BJ (cell line): ENCODE measurements around the gene CPEB1. TPM values are rescaled to one million over a fixed set of nuclear protein-coding genes. Genes with fewer than 3 reads are reported as not detected.

ENCODE experiments used
- CTCF ChIA-PET: fragments of 350-600 bp; formaldehyde crosslinking; extraction: SDS; loops from one replicate; lab custom pipeline; 2021; ENCODE audit warnings: antibody characterized with exemption, inconsistent platforms; lab: Yijun Ruan, JAX
- POLR2A ChIA-PET: fragments of 300-600 bp; sonication (Branson Sonifier 250); formaldehyde crosslinking; extraction: SDS; loops from one replicate; lab custom pipeline; 2021; ENCODE audit warnings: antibody characterized with exemption; lab: Charles Lee
- DNase-seq: peaks from one replicate; pipeline ENCODE4 v3.0.0-alpha.2; 2011; ENCODE audit warnings: low read depth
- H3K27me3 ChIP-seq: 2 replicates; pipeline ENCODE4 v1.6.0; 2011; ENCODE audit warnings: low read length; ENCODE audit not compliant: control insufficient read depth, insufficient read depth
- H3K36me3 ChIP-seq: 2 replicates; pipeline ENCODE4 v1.5.1; 2011; ENCODE audit warnings: low read length; ENCODE audit not compliant: control insufficient read depth, insufficient read depth
- H3K4me3 ChIP-seq: 2 replicates; pipeline ENCODE4 v1.5.1; 2011; ENCODE audit warnings: low read depth, mild to moderate bottlenecking, control low read depth, low read length
- polyA plus RNA-seq: library from polyadenylated mRNA; depleted of rRNA; stranded (reverse); fragments of >200 nt; gene quantifications from 2 replicates; pipeline ENCODE4 v1.2.3, GENCODE V29; 2011
- TF ChIP-seq, protein P1 (sequence below): IDR thresholded peaks from 2 replicates; pipeline ENCODE4 v1.5.1; 2011; ENCODE audit warnings: low read depth, mild to moderate bottlenecking, control low read depth, inconsistent platforms, low read length, moderate library complexity; ENCODE audit not compliant: insufficient read depth

Gene CPEB1
- polyA plus RNA-seq, 1 experiment, result 4.1 TPM

DNA sequence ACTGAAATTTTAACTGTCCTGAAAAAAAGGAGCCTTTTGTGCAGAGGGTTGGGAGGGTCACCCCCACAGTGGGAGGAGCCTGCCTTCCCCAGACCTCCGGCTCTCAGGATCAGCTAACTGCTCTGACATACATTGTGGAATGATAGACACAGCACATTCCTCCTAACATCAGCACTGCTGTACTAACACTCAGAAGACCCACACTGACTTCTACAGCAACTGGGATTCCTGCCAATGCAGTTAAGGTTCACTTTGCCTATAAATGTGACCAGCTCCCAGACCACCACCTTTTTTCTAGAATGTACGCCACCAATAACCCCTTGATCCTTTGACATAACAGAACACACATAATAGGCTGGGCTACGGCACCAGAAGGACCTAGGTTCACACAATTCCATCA lies 3.2 kb downstream of the CPEB1 start:
- TF ChIP-seq, protein P1, sequence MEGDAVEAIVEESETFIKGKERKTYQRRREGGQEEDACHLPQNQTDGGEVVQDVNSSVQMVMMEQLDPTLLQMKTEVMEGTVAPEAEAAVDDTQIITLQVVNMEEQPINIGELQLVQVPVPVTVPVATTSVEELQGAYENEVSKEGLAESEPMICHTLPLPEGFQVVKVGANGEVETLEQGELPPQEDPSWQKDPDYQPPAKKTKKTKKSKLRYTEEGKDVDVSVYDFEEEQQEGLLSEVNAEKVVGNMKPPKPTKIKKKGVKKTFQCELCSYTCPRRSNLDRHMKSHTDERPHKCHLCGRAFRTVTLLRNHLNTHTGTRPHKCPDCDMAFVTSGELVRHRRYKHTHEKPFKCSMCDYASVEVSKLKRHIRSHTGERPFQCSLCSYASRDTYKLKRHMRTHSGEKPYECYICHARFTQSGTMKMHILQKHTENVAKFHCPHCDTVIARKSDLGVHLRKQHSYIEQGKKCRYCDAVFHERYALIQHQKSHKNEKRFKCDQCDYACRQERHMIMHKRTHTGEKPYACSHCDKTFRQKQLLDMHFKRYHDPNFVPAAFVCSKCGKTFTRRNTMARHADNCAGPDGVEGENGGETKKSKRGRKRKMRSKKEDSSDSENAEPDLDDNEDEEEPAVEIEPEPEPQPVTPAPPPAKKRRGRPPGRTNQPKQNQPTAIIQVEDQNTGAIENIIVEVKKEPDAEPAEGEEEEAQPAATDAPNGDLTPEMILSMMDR, result no peak
- CTCF ChIA-PET, result interaction anchor here (0.6 to 0.7 kb wide), 2 partner anchors 36 to 67 kb away, joined by 3 to 4 read pairs; no protein-coding TSS in a partner anchor
- H3K27me3 ChIP-seq, result peaks cover 14% of the 10 kb centered on the region
- no peaks in the 10 kb centered on the region for H3K36me3 ChIP-seq
- no peak overlapping the region for H3K4me3 ChIP-seq
- POLR2A ChIA-PET, result no interaction called here
- no peak for DNase-seq

DNA sequence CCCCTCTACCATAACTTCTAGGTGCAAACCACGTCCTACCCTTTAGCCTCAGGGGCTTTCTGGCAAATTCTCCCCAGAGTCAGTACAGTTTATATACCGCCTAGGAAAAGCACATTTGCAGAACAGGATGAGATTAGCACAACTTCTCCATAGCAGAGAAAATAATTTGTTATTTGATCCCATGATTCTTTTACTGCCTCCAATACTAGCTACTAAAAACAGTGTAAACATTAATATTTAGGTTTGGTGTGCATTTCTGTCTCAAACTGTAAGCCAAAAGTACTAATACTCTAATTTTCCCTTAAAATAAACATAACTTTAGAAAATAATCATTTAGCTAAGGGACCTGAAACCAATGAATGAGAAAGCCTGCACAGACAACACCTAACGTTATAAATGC lies 4.5 kb downstream of the CPEB1 start:
- POLR2A ChIA-PET, result no interaction called here
- CTCF ChIA-PET, result interaction anchor here (0.9 kb wide), 1 partner anchor 18 kb away, joined by 3 read pairs; no protein-coding TSS in a partner anchor
- Histone ChIP-seq H3K4me3 (no peak overlapping the region), H3K27me3 (peaks cover 12% of the 10 kb centered on the region), H3K36me3 (no peaks in the 10 kb centered on the region)
- DNase-seq, result no peak
- TF ChIP-seq, protein P1, result no peak

DNA sequence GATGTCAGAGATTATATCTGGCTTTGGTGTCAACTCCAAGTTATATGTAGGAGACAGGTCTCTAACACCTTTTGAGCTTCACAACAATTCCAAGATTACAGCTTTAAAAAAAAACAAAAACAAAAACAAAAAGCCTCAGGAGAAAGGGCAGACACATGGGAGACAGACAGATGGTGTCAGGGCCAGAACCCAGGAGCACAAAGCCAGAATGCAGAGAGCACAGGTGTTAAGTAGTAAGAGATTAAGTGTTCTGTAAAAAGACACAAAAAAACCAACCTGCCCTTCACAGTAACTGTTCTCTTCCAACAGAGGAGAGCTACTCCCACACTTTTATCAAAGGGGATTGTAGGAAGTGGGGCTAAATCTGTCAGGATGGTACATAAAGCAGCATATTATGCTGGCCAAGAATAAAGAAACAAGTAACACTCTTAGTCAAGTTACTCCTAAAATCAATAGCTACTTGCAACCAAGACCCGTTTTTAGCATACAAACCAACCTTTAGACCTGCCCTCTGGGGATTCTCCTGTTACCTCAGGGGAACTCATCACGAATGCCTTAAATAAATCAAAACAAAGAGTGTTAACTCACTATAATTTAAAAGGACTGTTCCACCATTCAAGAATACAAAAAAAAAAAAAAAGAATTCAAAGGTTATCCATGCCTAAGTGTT lies 5.9 kb downstream of the CPEB1 start:
- TF ChIP-seq, protein P1, result no peak
- Histone ChIP-seq H3K27me3 (peaks cover 6% of the 10 kb centered on the region), H3K36me3 (no peaks in the 10 kb centered on the region), H3K4me3 (no peak overlapping the region)
- DNase-seq, result no peak
- CTCF ChIA-PET, result no interaction called here
- POLR2A ChIA-PET, result no interaction called here

DNA sequence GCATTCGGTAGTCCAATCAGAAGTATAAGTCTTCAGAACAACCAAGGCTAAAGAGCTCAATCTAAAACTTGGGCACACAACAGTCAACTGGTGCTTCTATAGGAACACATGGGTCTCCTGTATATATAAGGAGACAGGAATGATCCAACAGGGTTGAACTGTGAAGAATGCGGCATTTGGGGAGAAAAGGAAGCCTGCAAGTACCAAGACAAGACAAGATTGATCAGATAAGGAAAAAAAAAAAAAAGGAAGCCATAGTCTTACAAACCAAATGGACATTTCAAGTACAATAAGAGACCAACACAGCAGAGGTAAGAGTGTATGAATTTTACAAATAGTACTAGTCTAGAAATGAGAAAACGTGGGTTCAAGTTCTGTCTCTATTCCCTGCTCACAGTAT lies 6.5 kb downstream of the CPEB1 start:
- TF ChIP-seq, protein P1, result no peak
- peaks cover 4% of the 10 kb centered on the region for H3K27me3 ChIP-seq
- H3K4me3 ChIP-seq, result no peak overlapping the region
- CTCF ChIA-PET, result interaction anchor here (1.5 kb wide), 1 partner anchor 11 kb away, joined by 3 read pairs; no protein-coding TSS in a partner anchor
- no peaks in the 10 kb centered on the region for H3K36me3 ChIP-seq
- DNase-seq, result no peak
- POLR2A ChIA-PET, result no interaction called here

DNA sequence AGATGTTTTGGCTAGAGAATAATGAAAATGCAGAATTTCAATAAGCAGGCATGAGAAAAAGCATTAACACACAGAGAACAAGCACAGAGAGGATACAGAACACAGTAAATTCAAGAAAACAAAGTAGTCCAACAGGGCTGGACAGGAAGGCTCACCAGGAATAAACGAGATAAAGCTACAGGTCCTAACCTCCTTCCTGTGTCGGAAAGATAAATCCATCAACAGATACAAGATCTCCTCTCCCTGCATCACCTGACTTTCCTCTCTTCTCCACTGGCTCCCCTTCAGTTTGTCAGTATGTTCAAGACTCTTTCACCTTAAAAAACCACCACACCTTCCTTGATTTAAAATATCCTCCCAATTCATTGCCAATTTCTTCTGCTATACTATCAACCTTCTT lies 11.4 kb downstream of the CPEB1 start:
- CTCF ChIA-PET, result interaction anchor here (0.6 kb wide), 1 partner anchor 63 kb away, joined by 5 read pairs; no protein-coding TSS in a partner anchor
- POLR2A ChIA-PET, result no interaction called here
- H3K36me3 ChIP-seq, result no peaks in the 10 kb centered on the region
- H3K27me3 ChIP-seq, result peaks cover 2% of the 10 kb centered on the region; the same call in 1 of the 2 replicates
- no peak for DNase-seq
- TF ChIP-seq, protein P1, result no peak
- no peak overlapping the region for H3K4me3 ChIP-seq
